SJSA1 (cell line): ENCODE data around the gene GPHA2. TPM values are rescaled to one million over a fixed set of nuclear protein-coding genes. Genes with fewer than 3 reads are reported as not detected.

Experiments used
- DNase-seq, 2 experiments: peaks; one replicate each; pipeline ENCODE4 v3.0.0-alpha.2; 2015 to 2020; ENCODE audit warnings: low spot score in 2 of 2, low read depth in 1 of 2
- H3K27ac ChIP-seq: fragments of 250-450 bp; sonication (Bioruptor Pico); 2 replicates; pipeline ENCODE4 v1.5.1; 2020; ENCODE audit warnings: mild to moderate bottlenecking, moderate library complexity
- H3K27me3 ChIP-seq: fragments of 250-450 bp; sonication (Bioruptor Pico); replicated peaks from 2 replicates; pipeline ENCODE4 v1.5.1; 2020; ENCODE audit warnings: mild to moderate bottlenecking, moderate library complexity
- H3K36me3 ChIP-seq: fragments of 250-450 bp; sonication (Bioruptor Pico); 2 replicates; pipeline ENCODE4 v1.5.1; 2020; ENCODE audit warnings: mild to moderate bottlenecking
- H3K4me1 ChIP-seq: fragments of 250-450 bp; sonication (Bioruptor Pico); replicated peaks from 2 replicates; pipeline ENCODE4 v1.6.1; 2021; ENCODE audit warnings: mild to moderate bottlenecking
- H3K4me3 ChIP-seq: fragments of 250-450 bp; sonication (Bioruptor Pico); 2 replicates; pipeline ENCODE4 v1.5.1; 2020; ENCODE audit warnings: mild to moderate bottlenecking
- H3K9me3 ChIP-seq: fragments of 250-450 bp; sonication (Bioruptor Pico); replicated peaks from 2 replicates; pipeline ENCODE4 v1.5.1; 2020; ENCODE audit warnings: mild to moderate bottlenecking
- total RNA-seq: library from RNA; depleted of rRNA; stranded (reverse); fragments of >200 nt; shearing (Covaris generic); gene quantifications from 2 replicates; pipeline ENCODE4 v1.2.3, GENCODE V29; 2014

The GPHA2 gene
- total RNA-seq, 1 experiment from 2014 or later: not detected

DNA sequence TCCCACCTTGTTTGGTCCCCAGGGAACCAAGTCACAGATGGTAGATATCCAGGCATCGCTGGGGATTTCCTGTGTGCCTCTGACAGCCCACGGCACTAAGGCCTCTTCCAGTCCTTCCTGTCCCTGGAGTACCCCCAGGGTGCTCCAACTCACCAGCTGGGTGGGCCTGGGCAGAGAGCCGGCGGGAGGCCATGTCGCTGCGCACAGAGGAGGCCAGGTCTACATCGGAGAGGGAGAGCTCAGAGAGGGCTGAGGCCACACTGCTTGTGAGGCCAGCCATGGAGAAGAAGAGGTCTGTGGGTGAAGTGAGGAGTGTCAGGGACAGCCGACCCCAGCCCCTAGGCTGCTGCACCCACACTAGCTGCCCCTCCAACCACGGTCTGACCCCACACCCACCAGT lies 24.0 kb downstream of the GPHA2 start:
- peaks cover 8% of the 10 kb centered on the region for H3K4me1 ChIP-seq
- H3K36me3 ChIP-seq: peaks cover 76% of the 10 kb centered on the region
- H3K9me3 ChIP-seq: no peaks in the 10 kb centered on the region
- H3K4me3 ChIP-seq: no peak overlapping the region
- H3K27ac ChIP-seq: no peak overlapping the region
- DNase-seq: no peak
- no peaks in the 10 kb centered on the region for H3K27me3 ChIP-seq

GRCh38 chr11:64911142-64911541 lies 24.6 kb downstream of the GPHA2 start:
- Histone ChIP-seq H3K27me3 (no peaks in the 10 kb centered on the region), H3K27ac (no peak overlapping the region), H3K4me1 (peaks cover 5% of the 10 kb centered on the region), H3K9me3 (no peaks in the 10 kb centered on the region), H3K4me3 (no peak overlapping the region), H3K36me3 (peaks cover 81% of the 10 kb centered on the region)
- DNase-seq: no peak

GRCh38 chr11:64910451-64911093 lies 25.1 kb downstream of the GPHA2 start:
- Histone ChIP-seq H3K4me3 (no peak overlapping the region), H3K36me3 (peaks cover 86% of the 10 kb centered on the region), H3K27ac (no peak overlapping the region), H3K27me3 (no peaks in the 10 kb centered on the region), H3K9me3 (no peaks in the 10 kb centered on the region), H3K4me1 (no peaks in the 10 kb centered on the region; the same call in 1 of the 2 replicates)
- DNase-seq: no peak

- Histone ChIP-seq H3K4me1 (no peaks in the 10 kb centered on the region), H3K27me3 (no peaks in the 10 kb centered on the region), H3K4me3 (no peak overlapping the region), H3K36me3 (peaks cover 94% of the 10 kb centered on the region), H3K27ac (no peak overlapping the region), H3K9me3 (no peaks in the 10 kb centered on the region)
- DNase-seq: no peak
These were observed 25.9 kb downstream of the GPHA2 start for GRCh38 chr11:64909653-64910343.

DNA sequence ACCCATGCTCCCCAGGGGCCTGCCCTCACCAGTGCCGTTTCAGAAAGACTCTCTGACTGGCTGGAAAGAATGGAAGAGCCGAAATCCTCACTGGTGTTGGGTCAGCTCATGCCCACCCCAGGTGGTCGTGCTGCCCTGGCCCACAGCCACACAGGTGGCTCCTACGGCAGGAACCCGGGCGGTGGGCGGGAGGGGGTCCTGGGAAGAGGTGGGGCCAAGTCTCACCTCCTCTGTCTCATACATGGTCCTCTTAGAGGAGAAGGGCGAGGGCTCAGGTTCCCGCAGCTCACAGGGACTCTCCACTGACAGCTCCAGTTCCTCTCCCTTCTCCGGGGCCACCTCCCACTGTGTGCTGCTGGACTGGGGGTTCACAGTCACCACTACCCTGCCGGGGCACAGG lies 26.9 kb downstream of the GPHA2 start:
- Histone ChIP-seq H3K36me3 (peaks cover 94% of the 10 kb centered on the region), H3K9me3 (no peaks in the 10 kb centered on the region), H3K27ac (no peak overlapping the region), H3K4me3 (no peak overlapping the region), H3K4me1 (no peaks in the 10 kb centered on the region), H3K27me3 (no peaks in the 10 kb centered on the region)
- DNase-seq: no peak

DNA sequence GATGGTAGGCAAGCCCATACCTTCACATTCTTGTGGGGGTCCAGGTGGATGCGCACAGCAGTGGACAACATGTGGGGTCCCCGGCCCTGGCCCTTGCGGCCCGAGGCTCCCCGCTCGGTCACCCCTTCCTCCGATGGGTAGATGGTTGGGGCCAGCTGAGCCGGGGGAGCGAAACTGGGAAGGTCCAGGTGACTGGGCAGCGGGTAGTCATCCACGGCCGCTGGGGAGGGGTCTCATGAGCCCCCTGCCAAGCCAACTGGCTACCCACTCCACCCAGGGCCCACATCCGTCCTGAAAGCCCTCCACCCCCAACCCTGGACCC lies 29.4 kb downstream of the GPHA2 start:
- no peak for DNase-seq
- Histone ChIP-seq H3K4me3 (no peak overlapping the region), H3K27me3 (no peaks in the 10 kb centered on the region), H3K27ac (no peak overlapping the region), H3K9me3 (no peaks in the 10 kb centered on the region), H3K4me1 (no peaks in the 10 kb centered on the region), H3K36me3 (peaks cover 91% of the 10 kb centered on the region)

GRCh38 chr11:64905516-64906313 lies 30.0 kb downstream of the GPHA2 start:
- no peak for DNase-seq
- no peaks in the 10 kb centered on the region; the same call in 1 of the 2 replicates for H3K4me1 ChIP-seq
- no peak overlapping the region for H3K27ac ChIP-seq

GRCh38 chr11:64903291-64903833 lies 32.3 kb downstream of the GPHA2 start:
- Histone ChIP-seq H3K9me3 (no peaks in the 10 kb centered on the region; the same call in 1 of the 2 replicates), H3K27ac (no peak overlapping the region), H3K36me3 (peaks cover 86% of the 10 kb centered on the region), H3K4me1 (peaks cover 5% of the 10 kb centered on the region), H3K27me3 (no peaks in the 10 kb centered on the region), H3K4me3 (no peak overlapping the region)
- DNase-seq: no peak

More at GRCh38 chr11:64905516-64906313, 30.0 kb downstream of the GPHA2 start:
- Histone ChIP-seq H3K36me3 (peaks cover 91% of the 10 kb centered on the region), H3K4me3 (no peak overlapping the region), H3K27me3 (no peaks in the 10 kb centered on the region), H3K9me3 (no peaks in the 10 kb centered on the region; the same call in 1 of the 2 replicates)

DNA sequence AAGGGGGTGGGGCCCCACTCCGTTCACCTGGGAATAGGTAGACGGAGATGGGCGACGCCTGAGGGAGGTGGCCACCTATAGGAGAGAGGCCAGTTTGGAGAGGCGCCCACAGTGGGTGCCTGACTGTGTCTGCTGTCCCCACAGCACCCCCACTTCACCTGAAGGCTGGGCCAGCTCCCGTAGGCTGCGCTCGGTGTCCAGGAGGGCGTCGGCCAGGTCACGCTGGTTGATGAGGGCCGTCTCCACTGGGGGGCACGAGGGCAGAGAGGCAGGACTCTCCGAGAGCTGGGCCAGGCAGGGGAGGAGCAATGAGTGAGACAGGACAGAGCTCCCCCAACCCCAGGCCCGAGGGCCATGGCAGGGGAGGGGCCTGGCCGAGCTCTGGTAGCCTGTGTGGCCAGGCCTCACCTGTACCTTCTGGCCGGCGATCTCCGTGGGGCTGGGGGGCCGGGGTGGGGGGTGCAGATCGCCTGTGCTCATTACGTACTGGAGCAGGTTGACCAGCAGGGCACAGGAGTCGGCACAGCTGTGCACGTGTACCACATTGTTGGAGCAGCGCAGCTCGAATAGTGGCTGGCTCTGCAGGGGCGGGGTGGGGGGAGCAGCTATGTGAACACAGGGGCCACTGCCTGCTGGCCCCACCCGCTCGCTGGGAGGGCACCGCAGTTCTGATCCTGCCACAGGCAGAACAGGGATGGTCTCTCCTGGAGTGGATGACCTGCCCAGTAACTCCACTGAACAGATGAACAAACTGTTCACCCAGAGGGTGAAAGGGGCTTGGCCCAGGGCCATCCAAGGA lies 33.4 kb downstream of the GPHA2 start:
- Histone ChIP-seq H3K27me3 (no peaks in the 10 kb centered on the region), H3K9me3 (no peaks in the 10 kb centered on the region; the same call in 1 of the 2 replicates), H3K4me1 (peaks cover 5% of the 10 kb centered on the region), H3K4me3 (no peak overlapping the region), H3K27ac (no peak overlapping the region), H3K36me3 (peaks cover 86% of the 10 kb centered on the region)
- DNase-seq: no peak

DNA sequence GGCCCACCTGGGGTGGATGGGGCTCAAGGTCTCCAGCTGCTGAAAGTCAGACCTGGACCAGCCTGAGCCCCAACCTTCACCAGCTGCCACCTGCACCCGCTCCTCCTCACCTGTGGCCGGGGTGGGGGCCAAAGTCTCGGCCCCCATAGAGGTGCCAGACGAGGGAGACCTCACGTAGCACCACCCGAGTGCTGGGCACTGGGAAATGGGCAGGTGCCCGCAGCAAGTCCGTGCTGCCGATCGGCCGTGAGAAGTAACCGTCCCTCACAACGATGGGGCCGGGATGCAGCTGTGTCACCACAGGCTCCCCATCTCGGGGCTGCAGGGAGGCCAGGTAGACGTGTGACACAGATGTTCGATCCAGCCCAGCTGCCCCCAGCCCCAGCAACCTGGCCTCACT lies 34.9 kb downstream of the GPHA2 start:
- Histone ChIP-seq H3K27me3 (no peaks in the 10 kb centered on the region), H3K27ac (no peak overlapping the region), H3K4me1 (peaks cover 5% of the 10 kb centered on the region), H3K9me3 (no peaks in the 10 kb centered on the region; the same call in 1 of the 2 replicates), H3K36me3 (peaks cover 84% of the 10 kb centered on the region), H3K4me3 (no peak overlapping the region)
- DNase-seq: no peak

DNA sequence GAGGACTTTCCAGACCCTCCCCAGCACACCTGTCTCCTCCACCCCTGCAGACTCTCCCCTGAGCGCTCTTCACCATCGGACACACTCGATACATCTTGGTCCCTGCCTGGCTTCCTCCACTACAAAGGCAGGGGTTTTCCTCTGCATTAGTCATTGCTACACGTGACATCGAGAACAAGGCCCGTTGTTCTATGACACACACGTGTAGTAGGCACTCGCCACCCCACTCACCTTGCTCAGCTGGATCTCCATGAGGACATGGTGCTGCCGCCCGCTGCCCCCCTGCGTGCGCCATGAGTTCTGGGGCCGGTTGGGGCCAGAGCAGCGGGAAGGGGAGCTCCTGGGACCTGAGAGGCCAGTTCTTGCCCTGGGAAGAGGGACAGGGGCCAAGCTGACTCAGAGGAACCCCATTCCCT lies 35.4 kb downstream of the GPHA2 start:
- no peak for DNase-seq

DNA sequence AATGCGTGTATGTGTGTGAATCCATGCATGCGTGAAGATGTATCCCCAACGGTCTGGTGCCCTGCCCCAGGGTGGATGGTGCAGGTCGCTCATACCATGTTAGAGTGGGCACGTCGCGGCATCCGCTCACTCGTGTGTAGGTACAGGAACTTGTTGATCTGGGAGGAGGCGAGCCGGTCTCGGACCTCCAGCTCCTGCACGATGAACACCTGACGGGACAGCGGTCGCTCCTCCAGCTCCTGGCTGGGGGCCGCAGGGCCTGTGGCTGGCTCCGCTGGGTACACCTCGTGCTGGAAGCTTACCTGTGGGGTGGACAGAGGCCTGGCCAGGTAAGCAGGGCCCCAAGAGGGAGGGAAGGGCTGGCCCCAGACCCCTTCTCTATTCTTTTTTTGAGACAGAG lies 37.2 kb downstream of the GPHA2 start:
- Histone ChIP-seq H3K36me3 (peaks cover 74% of the 10 kb centered on the region), H3K4me3 (no peak overlapping the region), H3K4me1 (peaks cover 5% of the 10 kb centered on the region), H3K9me3 (no peaks in the 10 kb centered on the region; the same call in 1 of the 2 replicates), H3K27me3 (no peaks in the 10 kb centered on the region), H3K27ac (no peak overlapping the region)
- DNase-seq: no peak

More for the DNA sequence above, 35.4 kb downstream of the GPHA2 start:
- Histone ChIP-seq H3K36me3 (peaks cover 79% of the 10 kb centered on the region), H3K27ac (no peak overlapping the region), H3K4me1 (peaks cover 5% of the 10 kb centered on the region), H3K27me3 (no peaks in the 10 kb centered on the region), H3K4me3 (no peak overlapping the region), H3K9me3 (no peaks in the 10 kb centered on the region; the same call in 1 of the 2 replicates)

DNA sequence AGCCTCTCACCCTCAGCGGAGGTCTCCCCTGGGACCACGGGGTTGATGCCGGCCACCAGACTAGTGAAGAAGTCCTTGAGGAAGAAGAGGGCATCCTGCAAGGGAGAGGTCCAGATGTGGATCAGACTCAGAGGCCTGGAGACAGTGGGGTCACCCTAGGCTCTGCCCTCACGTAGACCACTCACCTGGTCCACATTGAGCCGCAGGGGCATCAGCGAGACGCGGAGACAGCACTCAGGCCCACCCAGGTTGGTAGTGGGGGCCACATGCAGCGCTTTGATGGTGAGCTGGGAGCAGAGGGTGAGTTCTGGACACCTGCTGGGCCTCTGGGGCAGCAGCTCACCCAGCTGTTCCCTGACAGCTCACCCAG lies 37.6 kb downstream of the GPHA2 start:
- Histone ChIP-seq H3K4me3 (no peak overlapping the region), H3K36me3 (peaks cover 69% of the 10 kb centered on the region), H3K9me3 (no peaks in the 10 kb centered on the region; the same call in 1 of the 2 replicates)

More for the DNA sequence above, 37.6 kb downstream of the GPHA2 start:
- Histone ChIP-seq H3K4me1 (peaks cover 5% of the 10 kb centered on the region), H3K27ac (no peak overlapping the region), H3K27me3 (no peaks in the 10 kb centered on the region)
- DNase-seq: no peak
